H1 (cell line): ENCODE results near the gene HSPA12A. TPM values are rescaled to one million over a fixed set of nuclear protein-coding genes. Genes with fewer than 3 reads are reported as not detected.

Experiments used
- CTCF ChIA-PET: fragments of 300-600 bp; sonication (Branson Sonifier 250); formaldehyde crosslinking; loops from one replicate; lab custom pipeline; 2021; ENCODE audit not compliant: partially characterized antibody; lab: Charles Lee
- POLR2A ChIA-PET: fragments of 300-600 bp; sonication (Branson Sonifier 250); formaldehyde crosslinking; loops from one replicate; lab custom pipeline; 2021; ENCODE audit warnings: inconsistent platforms; ENCODE audit not compliant: partially characterized antibody; lab: Charles Lee
- DNase-seq, 2 experiments: peaks; one replicate each; pipeline versions ENCODE4 v3.0.0 to v3.0.0-alpha.2; 2010 to 2022; ENCODE audit warnings: low spot score in 2 of 2, low read depth in 1 of 2, mixed read lengths in 1 of 2
- FAIRE-seq: peaks from 2 replicates; lab custom pipeline; 2011; peaks lifted over from hg19 to GRCh38; lab: Jason Lieb, UNC
- H2AFZ ChIP-seq: 2 replicates; pipeline ENCODE4 v1.8.1; 2012; ENCODE audit warnings: low read length, inconsistent platforms
- H2AK5ac ChIP-seq: 2 replicates; pipeline ENCODE4 v1.6.1; 2013; ENCODE audit warnings: low read depth, low read length
- H2BK120ac ChIP-seq: replicated peaks from 2 replicates; pipeline ENCODE3; 2013; ENCODE audit warnings: low read depth, low read length, inconsistent platforms
- H2BK12ac ChIP-seq: 2 replicates; pipeline ENCODE4 v1.6.1; 2013; ENCODE audit warnings: low read depth, low read length
- H2BK15ac ChIP-seq: 2 replicates; pipeline ENCODE4 v1.6.1; 2013; ENCODE audit warnings: low read length
- H2BK20ac ChIP-seq: 2 replicates; pipeline ENCODE4 v1.6.1; 2013; ENCODE audit warnings: low read length
- H2BK5ac ChIP-seq: 2 replicates; pipeline ENCODE4 v1.6.1; 2013; ENCODE audit warnings: low read depth, low read length
- H3K14ac ChIP-seq: 2 replicates; pipeline ENCODE4 v1.6.1; 2013; ENCODE audit warnings: inconsistent platforms; ENCODE audit not compliant: insufficient read length
- H3K18ac ChIP-seq: 2 replicates; pipeline ENCODE4 v1.6.1; 2013; ENCODE audit warnings: low read length; ENCODE audit errors: extremely low read depth
- H3K23ac ChIP-seq: 2 replicates; pipeline ENCODE4 v1.6.1; 2013; ENCODE audit warnings: inconsistent platforms; ENCODE audit not compliant: insufficient read length
- H3K23me2 ChIP-seq: 2 replicates; pipeline ENCODE4 v1.6.1; 2013; ENCODE audit warnings: low read depth, low read length
- H3K27ac ChIP-seq: 2 replicates; pipeline ENCODE4 v1.6.1; 2011; ENCODE audit warnings: low read depth, low read length, inconsistent platforms
- H3K27me3 ChIP-seq, 4 experiments: replicated peaks in 1 of 4; 1 replicate in 1 of 4; 2 replicates in 3 of 4; pipeline versions ENCODE4 v1.6.1 to v1.8.1; 2011 to 2013; ENCODE audit warnings: low read length in 3 of 4, mild to moderate bottlenecking in 3 of 4, inconsistent platforms in 2 of 4, mixed read lengths in 2 of 4, moderate library complexity in 1 of 4; ENCODE audit not compliant: control insufficient read depth in 3 of 4, insufficient read depth in 3 of 4; ENCODE audit errors: extremely low read depth in 1 of 4
- H3K36me3 ChIP-seq, 4 experiments: 2 replicates each; pipeline versions ENCODE4 v1.6.1 to v1.8.1; 2011 to 2013; ENCODE audit warnings: mild to moderate bottlenecking in 4 of 4, low read length in 3 of 4, moderate library complexity in 2 of 4, control low read depth in 1 of 4, inconsistent platforms in 1 of 4; ENCODE audit not compliant: insufficient read depth in 4 of 4, control insufficient read depth in 2 of 4
- H3K4ac ChIP-seq: replicated peaks from 2 replicates; pipeline ENCODE3; 2013; ENCODE audit warnings: low read length, low read depth, mixed read lengths, inconsistent platforms; ENCODE audit not compliant: insufficient read length
- H3K4me1 ChIP-seq, 4 experiments: replicated peaks in 1 of 4; 1 replicate in 1 of 4; 2 replicates in 3 of 4; pipeline versions ENCODE4 v1.6.1 to v1.8.1; 2011 to 2013; ENCODE audit warnings: low read length in 3 of 4, inconsistent platforms in 2 of 4, mixed read lengths in 1 of 4; ENCODE audit not compliant: insufficient read depth in 4 of 4, control insufficient read depth in 3 of 4
- H3K4me2 ChIP-seq, 2 experiments: 2 replicates each; pipeline versions ENCODE4 v1.6.1 to v1.8.1; 2011 to 2013; ENCODE audit warnings: low read depth in 2 of 2, low read length in 2 of 2, control low read depth in 1 of 2, inconsistent platforms in 1 of 2, mild to moderate bottlenecking in 1 of 2; ENCODE audit not compliant: insufficient read depth in 1 of 2
- H3K4me3 ChIP-seq, 4 experiments: fragments of 200-600, 300-600 bp in 1 of 4; sonication (generic), shearing (Covaris generic), sonication (Bioruptor Twin) in 1 of 4; 2 replicates each; pipeline versions ENCODE4 v1.5.1 to v1.8.1; 2011 to 2016; ENCODE audit warnings: low read length in 4 of 4, low read depth in 3 of 4, control low read depth in 2 of 4, inconsistent platforms in 2 of 4, mild to moderate bottlenecking in 2 of 4, mixed read lengths in 1 of 4, moderate library complexity in 1 of 4; ENCODE audit not compliant: insufficient read depth in 2 of 4; ENCODE audit errors: extremely low read depth in 1 of 4
- H3K56ac ChIP-seq: replicated peaks from 2 replicates; pipeline ENCODE3; 2013; ENCODE audit warnings: low read depth, mild to moderate bottlenecking, mixed read lengths, low read length, inconsistent platforms; ENCODE audit not compliant: insufficient read length
- H3K79me1 ChIP-seq: 2 replicates; pipeline ENCODE4 v1.6.1; 2013; ENCODE audit warnings: low read depth, low read length, control low read depth
- H3K79me2 ChIP-seq, 2 experiments: 2 replicates each; pipeline versions ENCODE4 v1.6.1 to v1.8.1; 2012 to 2013; ENCODE audit warnings: low read length in 2 of 2, mild to moderate bottlenecking in 2 of 2, inconsistent platforms in 1 of 2; ENCODE audit not compliant: insufficient read depth in 2 of 2, control insufficient read depth in 1 of 2
- H3K9ac ChIP-seq, 4 experiments: replicated peaks in 1 of 4; 1 replicate in 1 of 4; 2 replicates in 3 of 4; pipeline versions ENCODE4 v1.6.1 to v1.8.1; 2011 to 2013; ENCODE audit warnings: low read depth in 3 of 4, low read length in 3 of 4, control low read depth in 2 of 4, mild to moderate bottlenecking in 2 of 4, moderate library complexity in 2 of 4, inconsistent platforms in 1 of 4; ENCODE audit errors: extremely low read depth in 1 of 4
- H3K9me3 ChIP-seq, 2 experiments: 2 replicates each; pipeline versions ENCODE4 v1.6.1 to v1.8.1; 2012 to 2013; ENCODE audit warnings: mild to moderate bottlenecking in 2 of 2, moderate library complexity in 2 of 2, control low read depth in 1 of 2, inconsistent platforms in 1 of 2, low read depth in 1 of 2, low read length in 1 of 2, mixed read lengths in 1 of 2; ENCODE audit not compliant: insufficient read depth in 2 of 2
- H4K20me1 ChIP-seq, 2 experiments: replicated peaks in 1 of 2; 2 replicates each; pipeline versions ENCODE3 to v1.8.1; 2011 to 2013; ENCODE audit warnings: inconsistent platforms in 2 of 2, low read length in 2 of 2, mild to moderate bottlenecking in 1 of 2; ENCODE audit not compliant: insufficient read depth in 2 of 2, control insufficient read depth in 1 of 2
- H4K5ac ChIP-seq: 2 replicates; pipeline ENCODE4 v1.6.1; 2013; ENCODE audit warnings: low read length, low read depth, mixed read lengths, inconsistent platforms; ENCODE audit not compliant: insufficient read length
- H4K8ac ChIP-seq: 2 replicates; pipeline ENCODE4 v1.8.0; 2013; ENCODE audit warnings: mild to moderate bottlenecking, moderate library complexity, low read length, inconsistent platforms; ENCODE audit not compliant: insufficient read depth; ENCODE audit errors: extremely low read depth
- H4K91ac ChIP-seq: replicated peaks from 2 replicates; pipeline ENCODE3; 2013; ENCODE audit warnings: low read length, mixed read lengths, inconsistent platforms; ENCODE audit not compliant: insufficient read length
- BACH1 ChIP-seq: IDR thresholded peaks from 2 replicates; pipeline ENCODE4 v1.6.1; 2012; ENCODE audit warnings: low read length, improper control_type of control experiment
- CEBPB ChIP-seq: IDR thresholded peaks from 2 replicates; pipeline ENCODE4 v1.6.1; 2012; ENCODE audit warnings: low read depth, low read length
- CHD1 ChIP-seq: IDR thresholded peaks from 2 replicates; pipeline ENCODE4 v1.6.1; 2012; ENCODE audit warnings: low read depth, low read length, improper control_type of control experiment
- EP300 ChIP-seq, 2 experiments: IDR thresholded peaks; 1 replicate in 1 of 2; 2 replicates in 1 of 2; pipeline ENCODE4 v1.6.1; 2011 to 2012; ENCODE audit warnings: low read depth in 2 of 2, low read length in 2 of 2, mild to moderate bottlenecking in 2 of 2, borderline replicate concordance in 1 of 2, inconsistent platforms in 1 of 2, moderate library complexity in 1 of 2
- GABPA ChIP-seq: IDR thresholded peaks from 2 replicates; pipeline ENCODE4 v1.6.1; 2011; ENCODE audit warnings: mild to moderate bottlenecking, low read length, moderate library complexity, borderline replicate concordance; ENCODE audit not compliant: insufficient read depth
- POLR2A ChIP-seq, 2 experiments: IDR thresholded peaks; 1 replicate in 1 of 2; 2 replicates in 1 of 2; pipeline ENCODE4 v1.6.1; 2011; ENCODE audit warnings: low read depth in 2 of 2, low read length in 2 of 2, mild to moderate bottlenecking in 2 of 2; ENCODE audit errors: control extremely low read depth in 1 of 2
- RBBP5 ChIP-seq: IDR thresholded peaks from 2 replicates; pipeline ENCODE4 v1.7.1; 2012; ENCODE audit warnings: low read depth, mild to moderate bottlenecking, inconsistent platforms, low read length, moderate library complexity, borderline replicate concordance
- RFX5 ChIP-seq: IDR thresholded peaks from 2 replicates; pipeline ENCODE4 v1.6.1; 2011; ENCODE audit warnings: low read depth, low read length, improper control_type of control experiment, borderline replicate concordance
- SIX5 ChIP-seq: IDR thresholded peaks from 2 replicates; pipeline ENCODE4 v1.6.1; 2011; ENCODE audit warnings: mild to moderate bottlenecking, low read depth, low read length
- TCF12 ChIP-seq: IDR thresholded peaks from 2 replicates; pipeline ENCODE4 v1.6.1; 2011; ENCODE audit warnings: low read depth, mild to moderate bottlenecking, low read length
- TEAD4 ChIP-seq: IDR thresholded peaks from 2 replicates; pipeline ENCODE4 v1.6.1; 2012; ENCODE audit warnings: low read depth, low read length, inconsistent platforms, mixed read lengths
- WGBS, 2 experiments: shearing (Covaris generic) in 1 of 2; methylation state at CpG; one replicate each; pipeline versions ENCODE4 v1.1.6 to v1.1.7; 2013 to 2015; ENCODE audit warnings: low lambda C conversion rate in 2 of 2, mixed read lengths in 2 of 2, inconsistent platforms in 1 of 2, low coverage in 1 of 2, missing lambda C conversion rate in 1 of 2; ENCODE audit not compliant: insufficient replicate concordance in 2 of 2, insufficient coverage in 1 of 2, insufficient read length in 1 of 2; ENCODE audit errors: extremely low coverage in 1 of 2, missing lambda C conversion rate in 1 of 2; 5-methylcytosine and 5-hydroxymethylcytosine counted together
- polyA plus RNA-seq, 7 experiments: library from polyadenylated mRNA; depleted of rRNA in 3 of 7; stranded (reverse) in 5 of 7; unstranded in 2 of 7; fragments of >200 nt in 5 of 7; fragments of 200-250 nt in 2 of 7; gene quantifications; 1 replicate in 5 of 7; 2 replicates in 1 of 7; 4 replicates in 1 of 7; pipeline versions ENCODE4 v1.2.1 to v1.2.3, GENCODE V29; 2011 to 2013; ENCODE audit warnings: missing spikeins in 2 of 7, mixed read lengths in 2 of 7
- total RNA-seq: library from RNA; stranded (reverse); fragmentation: NEBNext Ultra II Directional; extraction: Animal tissue kit (Norgen Biotek cat#: 25700); gene quantifications from 2 replicates; pipeline ENCODE4 v1.2.1, GENCODE V29; 2021
- TF ChIP-seq, protein P1 (sequence below): IDR thresholded peaks from 2 replicates; pipeline ENCODE4 v1.6.1; 2012; ENCODE audit warnings: inconsistent platforms

The HSPA12A gene
- total and polyA plus RNA-seq, 2 of the 8 experiments (the other 6 are each of a cell fraction or from before 2014, with no cell fraction given): 3.1 to 6.9 TPM

DNA sequence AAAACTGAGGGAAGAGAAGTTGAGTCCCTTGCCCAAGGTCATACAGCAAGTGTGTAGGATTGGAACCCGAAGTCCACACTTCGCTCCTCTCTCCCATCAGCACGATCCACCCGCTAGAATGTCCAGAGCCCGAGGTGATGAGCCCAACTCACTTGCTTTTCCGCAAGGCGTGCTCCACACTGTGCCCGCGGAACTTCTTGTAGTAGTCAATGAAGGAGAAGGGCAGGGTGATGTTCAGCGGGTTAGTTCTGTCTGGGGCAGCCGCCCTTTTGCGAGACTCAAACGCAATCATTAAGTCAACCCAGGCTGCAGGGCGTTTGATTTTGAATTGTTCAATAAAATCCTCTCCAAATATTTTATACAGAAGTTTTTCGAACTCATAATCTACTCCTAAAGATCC is 63.0 kb downstream of the HSPA12A start:
- ChIA-PET POLR2A (no interaction called here), CTCF (interaction anchor here (5.0 kb wide), 1 partner anchor 12 kb away, joined by 39 read pairs; no protein-coding TSS in a partner anchor)
- H2BK5ac ChIP-seq: no peak overlapping the region
- H2BK15ac ChIP-seq: no peak overlapping the region
- H2AK5ac ChIP-seq: no peak overlapping the region
- peaks cover 0 to 4% (median 2%) of the 10 kb centered on the region in 4 experiments; a peak in 2 of 7 replicates for H3K4me1 ChIP-seq
- H4K5ac ChIP-seq: no peak overlapping the region
- DNase-seq: no peak
- no peak overlapping the region for H3K4me2 ChIP-seq
- no peak overlapping the region for H4K8ac ChIP-seq
- no peaks in the 10 kb centered on the region for H3K79me2 ChIP-seq
- H3K9ac ChIP-seq: no peak overlapping the region
- no peak overlapping the region for H2AFZ ChIP-seq
- no peak overlapping the region for H3K4ac ChIP-seq
- H3K79me1 ChIP-seq: no peaks in the 10 kb centered on the region
- H2BK12ac ChIP-seq: no peak overlapping the region
- WGBS, 2 experiments: 93% methylated on average over 15 of the region's 15 CpGs; no CpG with 5 or more reads in 1 of the 2 experiments
- H2BK120ac ChIP-seq: no peak overlapping the region
- no peaks in the 10 kb centered on the region for H3K27me3 ChIP-seq
- no peaks in the 10 kb centered on the region for H3K23me2 ChIP-seq
- no peak overlapping the region for H3K23ac ChIP-seq
- H4K20me1 ChIP-seq: no peaks in the 10 kb centered on the region
- no peak overlapping the region for H3K4me3 ChIP-seq
- no peaks in the 10 kb centered on the region for H3K36me3 ChIP-seq
- no peak overlapping the region for H3K27ac ChIP-seq
- H3K18ac ChIP-seq: no peak overlapping the region
- H2BK20ac ChIP-seq: no peak overlapping the region
- H3K9me3 ChIP-seq: no peaks in the 10 kb centered on the region
- H3K14ac ChIP-seq: no peak overlapping the region
- no peak for TF ChIP-seq RBBP5
- no peak for TF ChIP-seq GABPA
- TF ChIP-seq EP300 (IDR thresholded peaks at IDR 0.05; ENCODE audit: borderline replicate concordance in 1 of 2, low read depth in 2 of 2, low read length in 2 of 2): no peak
- no peak for TF ChIP-seq RFX5
- TF ChIP-seq, protein P1, sequence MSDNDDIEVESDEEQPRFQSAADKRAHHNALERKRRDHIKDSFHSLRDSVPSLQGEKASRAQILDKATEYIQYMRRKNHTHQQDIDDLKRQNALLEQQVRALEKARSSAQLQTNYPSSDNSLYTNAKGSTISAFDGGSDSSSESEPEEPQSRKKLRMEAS: no peak
- TF ChIP-seq BACH1: no peak
- TF ChIP-seq POLR2A (IDR thresholded peaks at IDR 0.05; ENCODE audit: control extremely low read depth in 1 of 2, low read depth in 2 of 2, low read length in 2 of 2): no peak
- no peak for TF ChIP-seq TCF12
- no peak for TF ChIP-seq TEAD4
- no peak for TF ChIP-seq CHD1
- TF ChIP-seq CEBPB: no peak
- no peak for TF ChIP-seq SIX5
- H4K91ac ChIP-seq: no peak overlapping the region
- no peak for FAIRE-seq
- H3K56ac ChIP-seq: no peak overlapping the region
